CD4-positive, alpha-beta T cell treated with Interleukin-4 for 1 hour (primary cell): ENCODE results near the gene IGFBPL1.
"Not testable (repeated sequence)": the region's sequence is repeated elsewhere in the genome, so short reads cannot be mapped to it uniquely, and the experiment has no call there.

Experiments used
- DNase-seq, 2 donors: peaks; one replicate each; pipeline ENCODE4 v3.0.0-alpha.2; 2020 to 2022

The IGFBPL1 gene

DNA sequence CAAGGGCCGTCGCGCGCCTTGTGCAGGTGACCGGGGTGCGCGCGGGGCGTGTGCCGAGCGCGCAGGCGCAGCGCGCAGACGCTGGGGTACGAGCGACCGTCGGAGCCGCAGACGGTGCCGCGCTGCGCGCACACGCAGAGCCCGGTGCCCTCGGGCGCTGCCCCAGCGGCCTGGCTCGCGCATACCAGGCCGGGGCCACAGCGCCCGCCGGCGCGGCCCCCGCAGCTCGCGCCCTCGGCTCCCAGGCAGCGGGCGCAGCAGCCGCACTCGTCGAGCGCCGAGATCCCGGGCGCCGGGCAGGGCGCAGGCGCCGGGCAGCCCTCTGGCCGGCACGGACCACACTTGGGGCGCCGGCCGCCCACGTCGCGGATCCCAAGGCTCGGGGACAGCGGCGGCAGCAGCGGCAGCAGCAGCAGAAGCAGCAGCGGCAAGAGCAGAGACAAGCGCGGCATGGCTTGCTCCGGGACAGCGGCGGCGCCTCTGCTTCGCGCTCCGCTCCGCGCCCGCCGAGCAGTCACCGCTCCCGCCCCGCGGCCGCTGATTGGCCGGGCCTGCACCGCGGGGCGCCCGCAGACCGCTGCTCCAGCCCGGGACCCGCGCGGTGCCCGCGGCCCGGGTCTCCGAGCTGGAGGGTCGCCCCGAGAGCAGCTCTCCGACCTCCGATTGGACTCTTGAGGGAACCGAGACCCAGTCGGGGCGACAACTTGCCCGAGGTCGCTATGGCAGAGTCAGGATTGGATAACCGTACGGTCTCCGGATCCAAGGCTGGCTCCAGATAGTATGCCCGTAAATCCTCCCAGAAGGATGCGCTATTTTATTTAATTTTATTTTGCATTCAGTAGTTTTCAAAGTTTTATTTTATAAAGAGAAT lies at the start of gene IGFBPL1:
Gene IGFBPL1 (minus strand): TSS at position 482 of the 871 bp plus-strand sequence. CDS start 30 bp downstream, at position 452.
- no peak for DNase-seq

DNA sequence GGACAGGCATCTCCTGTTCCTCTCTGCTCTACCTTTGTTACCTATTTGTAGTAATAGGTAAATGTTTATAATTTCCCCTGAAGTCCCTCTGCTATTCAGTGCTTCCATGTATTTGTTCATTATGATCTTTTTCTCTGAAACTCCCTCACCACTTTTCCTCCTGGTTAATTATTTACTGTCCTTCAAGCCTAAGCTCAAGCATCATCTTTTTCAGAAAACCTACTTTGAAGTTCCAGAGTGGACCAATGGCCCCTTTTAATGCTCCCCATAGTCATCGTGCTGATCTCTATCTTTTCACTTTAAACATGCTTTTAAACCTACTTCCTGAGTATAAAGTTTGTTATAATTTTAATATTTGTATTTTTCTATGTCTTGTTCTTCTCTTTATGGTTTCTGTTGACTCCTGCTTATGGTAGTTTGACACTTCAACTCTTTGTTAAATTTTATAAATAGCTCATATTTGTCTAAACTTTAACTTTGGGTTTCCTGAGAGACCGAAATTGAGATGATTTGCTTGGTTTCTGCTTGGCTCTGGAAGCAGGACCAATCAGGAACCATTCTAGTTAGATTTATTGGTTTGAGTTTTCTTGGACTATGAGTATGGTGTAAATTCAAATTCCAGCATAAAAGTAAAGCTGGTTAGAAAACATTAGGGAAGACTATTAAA lies 48.5 kb upstream of the IGFBPL1 start:
- DNase-seq: not testable (repeated sequence)

GRCh38 chr9:38467404-38467803 lies 43.1 kb upstream of the IGFBPL1 start:
- no peak for DNase-seq

DNA sequence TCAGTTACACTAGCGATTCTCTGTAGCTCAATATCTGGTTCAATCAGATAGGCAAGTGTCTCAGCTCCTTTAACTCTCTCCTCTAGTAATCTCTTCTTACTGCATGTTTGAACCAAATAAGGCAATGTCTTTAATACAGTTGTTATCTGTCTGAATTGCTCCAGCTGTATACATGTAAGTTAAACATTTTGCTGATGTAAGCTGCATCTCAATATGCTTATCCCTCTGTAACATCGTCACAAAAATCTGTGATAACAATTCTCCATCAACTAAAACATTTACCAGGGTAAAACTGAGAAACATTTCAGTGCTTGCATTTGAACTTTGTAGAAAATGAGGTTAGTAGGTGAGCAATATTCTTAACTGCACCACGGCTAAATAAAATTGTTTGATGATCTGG lies 29.6 kb upstream of the IGFBPL1 start:
- DNase-seq: no peak

DNA sequence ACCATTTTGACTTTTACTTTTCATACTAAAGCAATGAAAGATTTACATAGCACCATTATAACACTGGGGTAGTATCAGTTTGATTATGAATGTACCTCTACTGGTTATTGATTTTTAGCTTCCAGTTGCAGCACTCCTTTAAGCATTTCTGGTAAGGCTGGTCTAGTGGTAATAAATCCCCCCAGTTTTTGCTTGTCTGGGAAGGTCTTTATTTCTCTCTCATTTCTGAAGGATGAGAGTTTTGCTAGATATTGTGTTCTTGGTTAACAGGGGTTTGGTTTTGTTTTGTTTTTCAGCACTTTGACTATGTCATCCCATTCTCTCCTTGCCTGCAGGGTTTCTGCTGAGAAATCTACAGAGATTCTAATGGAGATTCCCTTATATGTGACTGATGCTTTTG lies 26.9 kb upstream of the IGFBPL1 start:
- no peak for DNase-seq

DNA sequence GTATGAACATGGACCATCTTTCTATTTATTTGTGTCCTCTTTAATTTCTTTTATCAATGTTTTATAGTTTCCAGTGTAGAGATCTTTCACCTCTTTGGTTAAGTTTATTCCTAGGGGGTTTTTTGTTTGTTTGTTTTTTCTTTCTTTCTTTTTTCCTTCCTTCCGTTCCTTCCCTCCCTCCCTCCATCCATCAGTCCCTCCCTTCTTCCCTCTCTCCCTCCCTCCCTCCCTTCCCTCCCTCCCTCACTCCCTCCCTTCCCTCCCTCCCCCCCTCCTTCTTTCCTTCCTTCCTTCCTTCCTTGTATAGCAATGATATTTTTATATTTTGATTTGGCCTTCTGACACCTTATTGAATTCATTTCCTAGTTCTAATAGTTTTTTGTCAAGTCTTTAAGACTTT lies 23.4 kb upstream of the IGFBPL1 start:
- no peak for DNase-seq

- no peak for DNase-seq
These were observed 21.1 kb upstream of the IGFBPL1 start for GRCh38 chr9:38445154-38446043.

DNA sequence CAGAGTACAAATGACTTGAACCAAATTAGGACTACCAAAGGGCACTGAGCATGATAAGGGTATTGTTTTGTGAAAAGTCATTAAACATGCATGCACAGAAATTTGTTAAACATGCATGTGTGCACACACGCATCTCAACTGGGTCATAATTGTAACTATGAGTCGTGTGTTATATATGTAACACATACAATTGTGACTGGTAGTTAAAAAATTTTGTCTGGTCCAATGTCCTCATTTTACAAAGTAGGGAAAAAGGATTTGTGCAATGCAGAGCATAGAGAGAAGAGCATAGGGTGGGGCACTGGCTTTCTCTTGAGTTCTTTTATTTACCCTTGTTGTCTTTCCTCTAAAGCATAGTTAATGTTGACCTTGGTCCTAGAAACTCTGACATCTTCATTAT lies 19.3 kb upstream of the IGFBPL1 start:
- no peak for DNase-seq

DNA sequence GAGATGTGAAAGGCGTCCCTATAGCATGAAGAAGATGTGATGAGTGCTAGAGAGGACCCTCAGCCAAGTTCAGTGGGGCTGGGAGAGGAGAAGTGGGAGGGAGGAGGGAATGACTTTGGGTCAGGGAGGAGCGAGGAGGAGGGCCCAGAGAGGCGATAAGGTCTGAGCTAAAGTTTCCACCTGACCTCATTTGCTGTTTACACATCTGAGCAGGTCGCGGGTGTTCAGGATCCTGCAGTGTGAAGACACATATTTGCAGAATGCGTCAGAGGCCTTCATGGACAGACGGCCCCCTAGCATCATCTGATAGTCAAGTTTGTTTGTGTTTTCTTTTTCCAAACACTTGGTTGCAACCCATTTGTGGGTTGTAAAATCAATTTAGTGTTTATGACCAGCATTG lies 18.9 kb upstream of the IGFBPL1 start:
- no peak for DNase-seq

DNA sequence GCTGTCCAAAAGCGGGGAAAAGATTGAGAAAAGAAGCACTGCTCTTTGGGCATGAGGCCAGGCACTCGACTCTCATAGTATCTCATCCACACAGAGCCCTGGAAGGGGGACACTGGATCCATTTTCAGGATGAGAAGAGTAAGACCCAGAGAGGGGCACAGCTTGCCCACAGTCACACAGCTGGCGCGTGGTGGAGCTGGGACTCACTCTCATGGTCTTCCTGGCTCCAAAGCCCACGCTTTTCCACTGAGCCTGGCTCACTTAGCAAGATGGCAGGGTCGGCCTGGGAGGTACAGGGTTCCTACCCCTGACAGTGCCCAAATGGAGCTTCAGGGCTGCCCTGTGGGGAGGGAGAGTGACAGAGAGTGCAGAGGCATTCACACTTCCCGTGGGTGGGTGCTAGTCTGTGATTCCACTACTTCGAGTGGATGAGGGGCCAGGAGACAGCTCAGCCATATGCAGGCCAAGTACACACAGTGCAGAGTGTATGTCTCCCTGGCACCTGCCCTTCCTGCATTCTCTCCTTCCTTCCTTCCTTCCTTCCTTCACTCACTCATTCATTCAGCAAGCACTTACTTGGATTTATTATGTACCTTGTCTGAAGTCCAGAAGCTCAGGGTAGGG lies 18.3 kb upstream of the IGFBPL1 start:
- no peak for DNase-seq

DNA sequence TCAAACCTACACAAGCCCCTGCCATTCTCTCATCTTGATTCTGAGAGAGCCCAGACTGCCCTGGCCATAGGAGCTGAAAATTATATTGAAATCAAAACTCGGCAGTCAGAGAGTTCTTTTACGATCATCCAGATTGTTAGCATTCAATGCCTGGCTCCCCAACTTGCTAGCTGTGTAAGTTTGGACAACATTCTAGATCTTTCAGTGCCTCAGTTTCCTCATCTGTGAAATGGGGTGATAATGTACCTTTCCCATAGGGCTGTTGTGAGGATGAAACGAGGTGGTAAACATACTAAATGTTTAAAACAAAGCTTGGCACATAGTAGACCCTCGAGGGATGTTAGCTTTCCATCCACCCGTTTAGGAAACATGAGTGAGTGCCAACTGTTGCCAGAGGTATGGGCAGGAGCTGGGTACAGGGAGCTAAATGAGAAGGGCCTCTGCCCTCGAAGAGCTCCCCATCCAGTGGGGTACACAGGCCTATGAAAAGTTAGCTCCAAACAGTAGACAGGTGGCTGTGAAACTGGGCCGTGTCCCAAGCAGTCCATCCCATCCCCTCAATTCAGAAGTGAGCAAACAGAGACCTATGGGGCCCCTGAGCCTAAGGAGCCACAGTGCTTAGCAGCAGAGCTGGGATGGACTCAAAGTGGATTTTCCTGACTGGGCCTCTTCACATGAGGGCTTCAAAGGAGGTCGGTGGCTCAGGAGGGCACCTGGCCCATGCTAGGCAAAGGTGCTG lies 17.3 kb upstream of the IGFBPL1 start:
- no peak for DNase-seq

DNA sequence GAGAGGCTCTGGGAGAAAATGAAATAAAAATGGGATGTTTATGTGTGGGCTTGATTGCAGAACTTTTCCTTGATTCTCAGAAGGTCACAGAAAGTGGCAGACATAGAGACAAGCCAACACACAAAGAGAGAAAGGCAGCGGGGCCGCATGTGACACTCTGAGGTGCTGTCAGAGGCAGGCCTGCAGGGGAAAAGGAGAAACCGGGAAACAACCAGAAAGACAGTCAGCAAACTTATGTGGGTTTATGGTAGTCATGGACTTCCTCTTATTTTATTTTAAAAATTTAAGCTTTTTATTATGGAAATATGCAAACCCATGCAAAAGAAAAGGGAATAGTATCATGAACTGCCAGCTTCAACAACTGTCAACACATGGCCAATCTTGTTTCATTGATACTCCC lies 16.3 kb upstream of the IGFBPL1 start:
- no peak for DNase-seq

DNA sequence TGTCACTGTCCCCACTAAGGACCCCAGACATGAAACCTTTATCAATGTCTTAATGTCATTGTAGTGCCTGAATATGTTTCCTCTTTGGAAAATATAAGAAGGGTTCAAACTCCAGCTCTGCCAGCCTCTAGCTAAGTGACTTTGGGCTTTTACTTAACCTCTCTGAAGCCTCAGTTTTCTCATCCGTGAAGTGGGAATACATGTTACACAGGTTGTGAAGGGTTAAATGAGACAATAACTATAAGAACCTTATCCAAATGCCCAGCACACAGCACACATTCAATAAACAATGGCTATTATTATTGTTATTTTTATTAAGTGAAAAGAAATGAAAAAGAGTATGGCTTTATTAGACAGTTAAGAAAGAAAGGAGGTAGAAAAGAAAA lies 15.7 kb upstream of the IGFBPL1 start:
- no peak for DNase-seq

DNA sequence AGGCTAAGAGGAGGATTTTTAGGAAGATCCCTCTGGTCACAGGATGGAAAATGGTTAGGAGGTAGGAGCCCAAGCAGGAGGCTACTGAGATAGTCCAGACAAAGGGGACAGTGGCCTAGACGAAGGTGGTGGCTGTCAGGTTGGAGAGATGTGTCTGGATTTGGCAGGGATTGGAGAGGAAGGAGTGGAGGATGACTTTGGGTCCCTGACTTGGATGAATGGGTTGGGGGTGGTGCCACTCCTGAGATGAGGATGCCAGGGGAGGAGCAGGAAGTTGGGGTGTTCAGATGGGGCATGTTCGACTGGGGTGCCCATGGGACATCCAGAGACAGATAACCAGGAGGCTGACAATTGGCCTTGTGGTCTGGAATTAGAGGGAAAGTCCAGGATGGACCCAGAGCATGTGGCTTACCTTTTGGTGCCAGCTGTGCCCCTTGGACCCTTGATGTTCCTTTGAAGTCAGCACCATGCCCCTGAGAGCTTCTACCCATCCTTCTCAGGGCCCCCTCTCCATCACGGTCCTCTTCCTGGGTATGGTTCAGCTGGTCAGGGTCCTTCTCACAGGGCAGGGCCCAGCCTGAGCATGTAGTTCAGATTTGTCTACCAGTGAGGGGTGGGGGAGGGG lies 15.1 kb upstream of the IGFBPL1 start:
- DNase-seq: no peak

DNA sequence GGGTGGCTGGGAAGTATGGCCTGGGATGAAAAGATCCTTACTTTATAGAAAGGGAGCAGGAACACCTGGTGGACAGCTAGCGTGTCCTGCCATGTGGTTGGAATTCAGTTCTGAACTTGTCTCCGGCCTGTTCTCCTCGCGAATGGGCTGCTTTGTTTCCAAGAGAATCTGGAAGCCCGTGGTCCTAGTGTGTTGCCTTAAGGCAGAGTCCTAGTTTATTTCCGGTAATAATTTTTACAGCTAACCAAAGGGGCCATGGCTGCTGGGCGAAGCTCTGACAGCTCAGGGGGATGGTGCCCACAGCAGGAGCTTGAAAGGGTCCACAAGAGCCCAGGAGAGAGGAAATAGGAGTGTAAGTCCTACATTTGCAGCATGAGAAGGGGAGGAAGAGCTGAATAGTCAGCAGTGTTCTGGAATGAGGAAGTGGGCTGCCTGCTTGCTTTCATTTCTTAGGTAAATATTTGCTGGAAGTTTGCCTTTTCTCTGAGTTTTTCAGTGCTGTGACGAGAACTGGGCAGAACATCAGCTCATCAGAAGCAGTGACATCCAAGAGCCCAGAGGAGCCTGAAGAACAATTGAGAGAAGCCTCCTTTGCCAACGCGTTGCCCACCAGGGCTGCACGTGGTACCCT lies 13.1 kb upstream of the IGFBPL1 start:
- DNase-seq: no peak

DNA sequence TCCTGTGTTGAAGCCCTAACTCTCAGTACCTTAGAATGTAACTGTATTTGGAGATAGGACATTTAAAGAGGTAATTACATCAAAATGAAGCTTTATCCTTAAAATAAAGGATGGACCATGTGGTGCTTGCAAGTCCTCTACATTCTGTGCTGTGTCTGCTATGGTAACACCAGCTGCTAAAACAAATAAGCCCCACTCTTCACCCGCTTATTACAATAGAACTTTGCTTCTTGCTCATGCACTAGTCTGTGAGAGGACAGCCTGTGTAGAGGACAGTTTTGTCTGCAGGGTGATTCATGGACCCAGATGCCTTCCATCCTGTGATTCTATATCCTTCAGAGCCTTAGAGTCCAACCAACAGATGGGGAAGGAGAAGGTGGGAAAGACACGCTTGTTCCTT lies 12.5 kb upstream of the IGFBPL1 start:
- no peak for DNase-seq

- no peak for DNase-seq
These were observed 11.3 kb upstream of the IGFBPL1 start for GRCh38 chr9:38435521-38435920.

DNA sequence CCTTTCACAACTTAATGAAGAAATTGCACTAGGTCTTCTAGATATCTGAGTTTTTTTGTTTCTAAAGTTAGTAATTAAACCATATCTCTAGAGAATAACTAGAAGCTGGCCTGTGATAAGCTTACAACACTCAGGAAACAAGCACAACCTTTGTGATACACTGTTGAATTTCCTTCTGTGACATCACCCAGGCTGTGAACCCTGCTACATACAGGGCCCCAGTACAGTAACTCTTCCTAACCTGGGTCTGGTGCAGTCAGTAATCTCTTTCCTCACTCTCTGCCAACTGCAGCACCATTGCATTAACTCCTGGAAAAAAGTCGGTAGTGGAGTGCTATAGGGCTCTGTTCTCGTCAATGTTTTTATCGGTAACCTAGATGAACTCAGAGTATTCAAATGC lies 10.6 kb upstream of the IGFBPL1 start:
- DNase-seq: no peak

DNA sequence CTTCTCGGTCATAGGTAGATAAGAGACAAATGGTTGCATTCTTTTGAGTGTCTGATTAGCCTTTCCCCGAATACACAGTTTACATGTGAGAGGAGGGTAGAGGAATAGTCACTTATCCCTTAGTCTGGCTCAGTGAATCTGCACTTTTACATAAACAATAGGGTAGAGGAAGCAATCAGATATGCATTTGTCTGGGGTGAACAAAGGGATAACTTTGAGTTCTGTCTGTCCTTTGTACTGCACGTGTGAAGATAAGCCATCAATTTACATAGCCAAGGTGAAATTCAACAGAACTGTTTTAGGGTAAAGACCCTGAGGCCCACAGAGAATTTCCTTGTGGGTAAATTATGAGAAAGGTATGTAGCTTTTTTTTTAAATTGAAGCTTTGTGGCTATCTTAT lies 10.1 kb upstream of the IGFBPL1 start:
- no peak for DNase-seq

DNA sequence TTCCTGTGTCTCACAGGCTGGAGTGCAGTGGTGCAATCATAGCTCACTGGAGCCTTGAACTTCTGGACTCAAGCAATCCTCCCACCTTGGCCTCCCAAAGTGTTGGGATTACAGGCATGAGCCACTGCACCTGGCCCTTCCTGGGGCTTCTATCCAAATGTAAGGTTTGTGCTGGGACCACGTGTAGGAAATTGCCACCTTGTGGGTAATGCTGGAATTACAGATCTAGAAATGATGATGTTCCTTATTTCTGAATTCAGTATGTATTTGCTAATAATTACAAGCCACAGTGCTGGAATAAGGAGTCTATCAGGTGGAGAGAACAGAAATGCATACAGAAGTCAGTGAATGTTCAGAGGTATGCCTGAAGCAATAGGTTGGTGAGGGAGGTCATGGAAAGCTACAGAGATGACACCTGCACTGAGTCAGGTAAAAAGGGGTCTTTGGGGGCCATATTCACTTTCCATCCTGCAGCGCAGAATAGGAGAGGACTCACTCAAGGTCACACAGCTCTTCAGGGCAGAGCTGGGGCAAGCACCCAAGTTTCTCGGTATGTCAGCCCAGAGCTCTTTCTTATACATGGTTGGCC lies 8.8 kb upstream of the IGFBPL1 start:
- DNase-seq: peak in 1 of 2 donors; percentile 21

- no peak for DNase-seq
These were observed 6.9 kb upstream of the IGFBPL1 start for GRCh38 chr9:38431116-38431515.
